ENCODE results near the gene TRIOBP. TPM values are rescaled to one million over a fixed set of nuclear protein-coding genes. Genes with fewer than 3 reads are reported as not detected.

TRIOBP gene
- total and polyA plus RNA-seq, 2 of the 13 experiments (the other 11 are each of a cell fraction or from before 2014, with no cell fraction given): 6.1 to 15.4 TPM

- TF ChIP-seq ZNF414 (CRISPR knock-in tag; IDR thresholded peaks at IDR 0.05) (no peak), TIGD3 (CRISPR knock-in tag; IDR thresholded peaks at IDR 0.05; ENCODE audit: borderline replicate concordance) (no peak), ZNF280B (CRISPR knock-in tag; IDR thresholded peaks at IDR 0.05; ENCODE audit: borderline replicate concordance) (no peak), ZNF619 (CRISPR knock-in tag; IDR thresholded peaks at IDR 0.05) (no peak), ZNF317 (CRISPR knock-in tag; IDR thresholded peaks at IDR 0.05) (no peak), ZNF563 (CRISPR knock-in tag; IDR thresholded peaks at IDR 0.05) (no peak), HNRNPH1 (optimal IDR thresholded peaks at IDR 0.05; ENCODE audit: low read depth, low read length) (no peak), FOXA1 (IDR thresholded peaks at IDR 0.05) (no peak), FOXA1 (CRISPR knock-in tag; IDR thresholded peaks at IDR 0.05) (no peak), TEF (CRISPR knock-in tag; IDR thresholded peaks at IDR 0.05) (no peak), JUNB (CRISPR knock-in tag; IDR thresholded peaks at IDR 0.05; ENCODE audit: borderline replicate concordance) (no peak), ISL2 (CRISPR knock-in tag; IDR thresholded peaks at IDR 0.05) (peak; percentile 47; the same call in 1 of the 2 replicates), ZBTB10 (CRISPR knock-in tag; IDR thresholded peaks at IDR 0.05; ENCODE audit: borderline replicate concordance) (no peak), PITX1 (CRISPR knock-in tag; IDR thresholded peaks at IDR 0.05) (peak; percentile 12; the same call in 1 of the 2 replicates), ATF7 (IDR thresholded peaks at IDR 0.05) (no peak), ATF7 (CRISPR knock-in tag; IDR thresholded peaks at IDR 0.05) (no peak), MLXIP (CRISPR knock-in tag; IDR thresholded peaks at IDR 0.05; ENCODE audit: borderline replicate concordance) (no peak), SP140L (CRISPR knock-in tag; IDR thresholded peaks at IDR 0.05; ENCODE audit: borderline replicate concordance) (no peak), ZNF766 (CRISPR knock-in tag; IDR thresholded peaks at IDR 0.05; ENCODE audit: borderline replicate concordance) (0 out of 2 replicates have a peak, but pooled peaks have one; percentile 50), THAP7 (CRISPR knock-in tag; IDR thresholded peaks at IDR 0.05) (no peak)
Observed at GRCh38 chr22:37734964-37735451, 38.2 kb downstream of the TRIOBP start (continued).
